Endothelial cell of umbilical vein (primary cell): ENCODE measurements around the gene EFS. TPM values are rescaled to one million over a fixed set of nuclear protein-coding genes. Genes with fewer than 3 reads are reported as not detected.
"Not testable (repeated sequence)": the region's sequence is repeated elsewhere in the genome, so short reads cannot be mapped to it uniquely, and the experiment has no call there.

Experiments
- BruUV-seq: library from RNA; stranded (reverse); fragments of 400-500 nt; replicated peaks from 2 replicates; lab custom pipeline; 2021; lab: Mats Ljungman, UMichigan
- CTCF ChIA-PET: fragments of 300-600, 350-600 bp; sonication (Branson Sonifier 250); formaldehyde crosslinking; loops from one replicate; lab custom pipeline; 2021; ENCODE audit warnings: antibody characterized with exemption, inconsistent platforms; lab: Charles Lee
- POLR2A ChIA-PET: fragments of 300-600, 350-600 bp; sonication (Branson Sonifier 250); formaldehyde crosslinking; loops from one replicate; lab custom pipeline; 2021; ENCODE audit warnings: antibody characterized with exemption, inconsistent platforms; lab: Charles Lee
- DNase-seq: peaks from one replicate; pipeline ENCODE4 v3.0.0-alpha.2; 2011; ENCODE audit warnings: low read depth, low spot score
- FAIRE-seq: peaks from 2 replicates; lab custom pipeline; 2011; peaks lifted over from hg19 to GRCh38; lab: Jason Lieb, UNC
- H2AFZ ChIP-seq: 2 replicates; pipeline ENCODE4 v1.6.0; 2012; ENCODE audit warnings: low read depth, low read length, control low read depth, inconsistent platforms
- H3K27ac ChIP-seq: 2 replicates; pipeline ENCODE4 v1.5.1; 2011; ENCODE audit warnings: low read depth, mild to moderate bottlenecking, control low read depth, low read length, moderate library complexity; ENCODE audit not compliant: insufficient read depth
- H3K27me3 ChIP-seq, 2 experiments: 2 replicates each; pipeline versions ENCODE4 v1.6.0 to v1.6.1; 2011; ENCODE audit warnings: low read length in 2 of 2, mixed read lengths in 1 of 2; ENCODE audit not compliant: control insufficient read depth in 2 of 2, insufficient read depth in 2 of 2
- H3K36me3 ChIP-seq, 2 experiments: 2 replicates in 1 of 2; 3 replicates in 1 of 2; pipeline ENCODE4 v1.5.1; 2011; ENCODE audit warnings: low read length in 2 of 2, mild to moderate bottlenecking in 1 of 2, moderate library complexity in 1 of 2; ENCODE audit not compliant: control insufficient read depth in 2 of 2, insufficient read depth in 2 of 2; ENCODE audit errors: extremely low read depth in 1 of 2
- H3K4me1 ChIP-seq: 3 replicates; pipeline ENCODE4 v1.5.1; 2011; ENCODE audit warnings: mild to moderate bottlenecking, low read length; ENCODE audit not compliant: control insufficient read depth, insufficient read depth; ENCODE audit errors: extremely low read depth
- H3K4me2 ChIP-seq: 2 replicates; pipeline ENCODE4 v1.6.1; 2011; ENCODE audit warnings: low read length, control low read depth, mixed read lengths; ENCODE audit not compliant: insufficient read depth
- H3K4me3 ChIP-seq, 3 experiments: fragments of 200-600 bp in 1 of 3; sonication (generic), shearing (Covaris generic) in 1 of 3; replicated peaks in 1 of 3; 2 replicates each; pipeline ENCODE4 v1.5.1; 2011 to 2016; ENCODE audit warnings: control low read depth in 3 of 3, low read length in 3 of 3, mild to moderate bottlenecking in 2 of 3, inconsistent platforms in 1 of 3, low read depth in 1 of 3, moderate library complexity in 1 of 3; ENCODE audit not compliant: insufficient read depth in 1 of 3
- H3K79me2 ChIP-seq: 2 replicates; pipeline ENCODE4 v1.6.0; 2012; ENCODE audit warnings: low read length, inconsistent platforms; ENCODE audit not compliant: control insufficient read depth, insufficient read depth
- H3K9ac ChIP-seq: replicated peaks from 2 replicates; pipeline ENCODE3; 2011; ENCODE audit warnings: low read length, control low read depth; ENCODE audit not compliant: insufficient read depth; ENCODE audit errors: extremely low read depth
- H3K9me1 ChIP-seq: replicated peaks from 3 replicates; pipeline ENCODE4 v1.6.0; 2011; ENCODE audit warnings: mild to moderate bottlenecking, low read length; ENCODE audit not compliant: control insufficient read depth, insufficient read depth; ENCODE audit errors: extremely low read depth
- H3K9me3 ChIP-seq: replicated peaks from 2 replicates; pipeline ENCODE4 v1.5.1; 2012; ENCODE audit warnings: low read length, inconsistent platforms; ENCODE audit not compliant: control insufficient read depth, insufficient read depth
- H4K20me1 ChIP-seq: replicated peaks from 2 replicates; pipeline ENCODE3; 2011; ENCODE audit warnings: mild to moderate bottlenecking, low read length; ENCODE audit not compliant: control insufficient read depth, insufficient read depth; ENCODE audit errors: extremely low read depth
- FOS ChIP-seq: IDR thresholded peaks from 2 replicates; pipeline ENCODE4 v1.6.1; 2011; ENCODE audit warnings: mild to moderate bottlenecking, low read length, moderate library complexity, borderline replicate concordance; ENCODE audit not compliant: insufficient read depth
- POLR2A ChIP-seq: IDR thresholded peaks from 2 replicates; pipeline ENCODE4 v1.6.1; 2012; ENCODE audit warnings: low read depth, mild to moderate bottlenecking, control low read depth, low read length
- POLR2AphosphoS5 ChIP-seq: IDR thresholded peaks from 2 replicates; pipeline ENCODE4 v1.6.1; 2012; ENCODE audit warnings: low read depth, mild to moderate bottlenecking, control low read depth, low read length, moderate library complexity; ENCODE audit not compliant: insufficient read depth
- dilution Hi-C: fragments of 300-500 bp; cut with MboI; formaldehyde crosslinking; loops from one replicate; pipeline ENCODE4 v1.15.0; 2019; ENCODE audit warnings: low sequenced_read_pairs; ENCODE audit not compliant: extremely low pct_ligation_motif_present
- intact Hi-C: fragments of 100-400 bp; cut with micrococcal nuclease; formaldehyde crosslinking; loops from one replicate; pipeline ENCODE4 v1.10.0; 2022
- polyA plus RNA-seq, 4 experiments: library from polyadenylated mRNA; depleted of rRNA in 3 of 4; stranded (reverse) in 3 of 4; unstranded in 1 of 4; fragments of >200 nt; gene quantifications; 2 replicates each; pipeline versions ENCODE4 v1.2.1 to v1.2.3, GENCODE V29; 2011 to 2012; ENCODE audit warnings: missing spikeins in 1 of 4
- total RNA-seq: library from RNA; stranded (reverse); gene quantifications from 2 replicates; pipeline ENCODE4 v1.2.3, GENCODE V29; 2021

The EFS gene
- total and polyA plus RNA-seq, 2 donors (not counting 3 experiments of a cell fraction or from before 2014, with no cell fraction given): 0.03 to 0.13 TPM

GRCh38 chr14:23326491-23327332 lies 38.3 kb downstream of the EFS start:
- TF ChIP-seq POLR2A (peak; percentile 47), FOS (no peak), POLR2AphosphoS5 (peak; percentile 37)
- Histone ChIP-seq H3K9me3 (no peaks in the 10 kb centered on the region), H3K36me3 (peaks cover 10 to 15% of the 10 kb centered on the region in 2 experiments), H2AFZ (no peak overlapping the region), H3K4me2 (no peak overlapping the region), H3K27me3 (no peaks in the 10 kb centered on the region), H3K9me1 (no peaks in the 10 kb centered on the region), H3K4me1 (peaks cover 10% of the 10 kb centered on the region), H4K20me1 (no peaks in the 10 kb centered on the region), H3K9ac (no peak overlapping the region), H3K4me3 (no peak overlapping the region), H3K27ac (no peak overlapping the region), H3K79me2 (peaks cover 23% of the 10 kb centered on the region)
- no TSS peak for BruUV-seq
- FAIRE-seq (peak; percentile 49), DNase-seq (no peak)
- POLR2A ChIA-PET: interaction anchor here (1.0 kb wide), 1 partner anchor 229 kb away, joined by 3 read pairs; the partner anchor contains the start of gene THTPA
- dilution Hi-C loops (no loop called here), intact Hi-C loops (no loop called here)
- CTCF ChIA-PET: interaction anchor here (0.8 to 5.0 kb wide), 12 partner anchors 20 to 236 kb away, joined by 3 to 48 read pairs (median 4); partner anchors contain the start of gene BCL2L2

- H3K9me3 ChIP-seq, H3K9me1 ChIP-seq, FAIRE-seq, DNase-seq, H3K4me3 ChIP-seq, intact Hi-C loops, H3K9ac ChIP-seq, H3K27me3 ChIP-seq, dilution Hi-C loops, H3K4me2 ChIP-seq, H4K20me1 ChIP-seq, H3K4me1 ChIP-seq, H3K27ac ChIP-seq, H2AFZ ChIP-seq, BruUV-seq: not testable (repeated sequence)
- Histone ChIP-seq H3K36me3 (peaks cover 10 to 15% of the 10 kb centered on the region in 2 experiments), H3K79me2 (peaks cover 25% of the 10 kb centered on the region)
- POLR2A ChIA-PET: interaction anchor here (1.0 kb wide), 1 partner anchor 230 kb away, joined by 3 read pairs; the partner anchor contains the start of gene THTPA
- CTCF ChIA-PET: interaction anchor here (1.9 to 5.0 kb wide), 2 partner anchors 55 to 234 kb away, joined by 11 to 48 read pairs; no protein-coding TSS in a partner anchor
These were observed 39.2 kb downstream of the EFS start for GRCh38 chr14:23325746-23326145.
